GM18951 (cell line): Measurements from ENCODE around the gene ODF2L.

Experiments used
- POLR2A ChIP-seq: IDR thresholded peaks from 4 replicates; pipeline ENCODE4 v1.6.1; 2011; ENCODE audit warnings: mild to moderate bottlenecking; ENCODE audit not compliant: insufficient read length, insufficient read depth; ENCODE audit errors: extremely low read depth
- in situ Hi-C: fragments of 300-500 bp; cut with MboI; formaldehyde crosslinking; loops from one replicate; pipeline ENCODE4 v1.12.0; 2022; ENCODE audit warnings: low sequenced_read_pairs, mixed read lengths, inconsistent platforms; ENCODE audit not compliant: unreplicated experiment

The ODF2L gene

GRCh38 chr1:86395751-86396497 is at the start of gene ODF2L:
ODF2L (minus strand) TSS chr1:86396323; CDS start chr1:86387027, 9,296 bp downstream.
- TF ChIP-seq POLR2A = peak; percentile 55

GRCh38 chr1:86445919-86446318 is 49.8 kb upstream of the ODF2L start:
- in situ Hi-C loops = no loop called here

More at GRCh38 chr1:86395751-86396497, at the start of gene ODF2L:
- in situ Hi-C loops = no loop called here

GRCh38 chr1:86441997-86442396 is 45.9 kb upstream of the ODF2L start:
- in situ Hi-C loops = no loop called here
- TF ChIP-seq POLR2A = no peak

More at GRCh38 chr1:86445919-86446318, 49.8 kb upstream of the ODF2L start:
- no peak for TF ChIP-seq POLR2A

GRCh38 chr1:86441581-86441980 is 45.5 kb upstream of the ODF2L start:
- TF ChIP-seq POLR2A = no peak
- in situ Hi-C loops = no loop called here

GRCh38 chr1:86436041-86436440 is 39.9 kb upstream of the ODF2L start:
- in situ Hi-C loops = no loop called here

GRCh38 chr1:86435327-86435726 is 39.2 kb upstream of the ODF2L start:
- TF ChIP-seq POLR2A = no peak
- in situ Hi-C loops = no loop called here

More at GRCh38 chr1:86436041-86436440, 39.9 kb upstream of the ODF2L start:
- TF ChIP-seq POLR2A = no peak

GRCh38 chr1:86434059-86434458 is 37.9 kb upstream of the ODF2L start:
- in situ Hi-C loops = no loop called here
- TF ChIP-seq POLR2A = no peak

- TF ChIP-seq POLR2A = no peak
Observed at GRCh38 chr1:86430376-86430775, 34.3 kb upstream of the ODF2L start.

GRCh38 chr1:86429835-86430234 is 33.7 kb upstream of the ODF2L start:
- in situ Hi-C loops = no loop called here
- TF ChIP-seq POLR2A = no peak

More at GRCh38 chr1:86430376-86430775, 34.3 kb upstream of the ODF2L start:
- in situ Hi-C loops = no loop called here

GRCh38 chr1:86429122-86429725 is 33.1 kb upstream of the ODF2L start:
- no peak for TF ChIP-seq POLR2A
- in situ Hi-C loops = no loop called here

- in situ Hi-C loops = no loop called here
- TF ChIP-seq POLR2A = no peak
Observed at GRCh38 chr1:86423873-86424272, 27.8 kb upstream of the ODF2L start, which contains the start of gene CLCA2. CLCA2 (plus strand) TSS chr1:86424171; CDS start chr1:86424248, 77 bp downstream.

GRCh38 chr1:86423473-86423872 is 27.4 kb upstream of the ODF2L start:
- TF ChIP-seq POLR2A = no peak
- in situ Hi-C loops = no loop called here

- in situ Hi-C loops = no loop called here
- TF ChIP-seq POLR2A = no peak
Observed at GRCh38 chr1:86421601-86422280, 25.6 kb upstream of the ODF2L start.

- in situ Hi-C loops = no loop called here
- no peak for TF ChIP-seq POLR2A
Observed at GRCh38 chr1:86419277-86419903, 23.3 kb upstream of the ODF2L start.
